Measurements from ENCODE around the gene MARCHF9. TPM values are rescaled to one million over a fixed set of nuclear protein-coding genes. Genes with fewer than 3 reads are reported as not detected.
A peak's percentile ranks its signal among the peaks of the same experiment; 100 is the strongest.

The MARCHF9 gene
- total RNA-seq, 4 donors from 2014 or later: 4.2 to 19.8 (median 10.4) TPM

DNA sequence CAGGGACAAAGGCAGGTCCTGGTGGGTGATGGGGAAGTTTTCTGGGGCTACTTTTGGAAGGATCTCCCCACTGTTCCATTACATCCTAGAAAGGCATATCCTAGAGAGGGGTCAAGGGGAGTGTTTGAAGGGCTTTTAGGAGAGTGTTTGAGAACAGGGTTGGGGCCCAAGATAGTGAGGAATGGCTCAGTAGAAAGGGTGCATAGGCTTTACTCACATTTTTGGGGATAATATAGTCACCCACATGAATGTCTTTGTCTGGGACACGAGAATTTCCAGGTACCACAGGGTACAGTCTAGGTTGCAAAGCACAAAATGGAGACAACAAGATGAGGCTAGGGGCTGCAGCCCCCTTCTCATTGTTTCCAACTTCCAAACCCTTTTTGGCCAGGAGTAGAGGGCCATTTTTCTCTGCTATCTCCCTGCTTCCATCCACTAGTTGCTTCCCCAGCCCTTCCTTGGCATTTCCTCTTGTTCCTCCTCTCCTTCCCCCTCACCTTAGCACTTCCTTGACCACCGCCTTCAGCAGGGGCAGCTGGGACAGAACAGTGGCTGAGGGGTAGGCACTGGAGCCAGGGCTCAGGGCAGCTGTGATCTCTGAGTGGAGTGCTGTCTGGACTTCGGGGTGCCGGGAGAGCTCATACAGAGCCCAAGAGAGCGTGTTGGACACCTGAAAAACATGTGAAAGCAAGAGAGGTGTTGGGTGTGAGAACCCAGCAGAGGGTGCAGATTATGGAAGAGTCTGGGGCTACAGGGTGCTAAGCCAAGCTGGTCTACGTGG is 9.2 kb downstream of the MARCHF9 start:
- Histone ChIP-seq H3K27me3 (peaks cover 2 to 49% of the 10 kb centered on the region in 2 donors), H3K4me3 (no peak overlapping the region), H3K27ac (no peak overlapping the region), H3K9me3 (no peaks in the 10 kb centered on the region), H3K36me3 (peaks cover 0 to 21% (median 0%) of the 10 kb centered on the region in 3 donors), H3K4me1 (peaks cover 0 to 30% (median 26%) of the 10 kb centered on the region in 4 donors)
- 70 to 79% methylated on average over 6 of the region's 6 CpGs for WGBS, 2 donors
- TF ChIP-seq POLR2A (IDR thresholded peaks at IDR 0.05) (no peak), EP300 (IDR thresholded peaks at IDR 0.05) (no peak)
- TF ChIP-seq, protein P1, sequence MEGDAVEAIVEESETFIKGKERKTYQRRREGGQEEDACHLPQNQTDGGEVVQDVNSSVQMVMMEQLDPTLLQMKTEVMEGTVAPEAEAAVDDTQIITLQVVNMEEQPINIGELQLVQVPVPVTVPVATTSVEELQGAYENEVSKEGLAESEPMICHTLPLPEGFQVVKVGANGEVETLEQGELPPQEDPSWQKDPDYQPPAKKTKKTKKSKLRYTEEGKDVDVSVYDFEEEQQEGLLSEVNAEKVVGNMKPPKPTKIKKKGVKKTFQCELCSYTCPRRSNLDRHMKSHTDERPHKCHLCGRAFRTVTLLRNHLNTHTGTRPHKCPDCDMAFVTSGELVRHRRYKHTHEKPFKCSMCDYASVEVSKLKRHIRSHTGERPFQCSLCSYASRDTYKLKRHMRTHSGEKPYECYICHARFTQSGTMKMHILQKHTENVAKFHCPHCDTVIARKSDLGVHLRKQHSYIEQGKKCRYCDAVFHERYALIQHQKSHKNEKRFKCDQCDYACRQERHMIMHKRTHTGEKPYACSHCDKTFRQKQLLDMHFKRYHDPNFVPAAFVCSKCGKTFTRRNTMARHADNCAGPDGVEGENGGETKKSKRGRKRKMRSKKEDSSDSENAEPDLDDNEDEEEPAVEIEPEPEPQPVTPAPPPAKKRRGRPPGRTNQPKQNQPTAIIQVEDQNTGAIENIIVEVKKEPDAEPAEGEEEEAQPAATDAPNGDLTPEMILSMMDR (IDR thresholded peaks at IDR 0.05): no peak
- no peak for DNase-seq (ENCODE audit: low spot score in 2 of 2)

DNA sequence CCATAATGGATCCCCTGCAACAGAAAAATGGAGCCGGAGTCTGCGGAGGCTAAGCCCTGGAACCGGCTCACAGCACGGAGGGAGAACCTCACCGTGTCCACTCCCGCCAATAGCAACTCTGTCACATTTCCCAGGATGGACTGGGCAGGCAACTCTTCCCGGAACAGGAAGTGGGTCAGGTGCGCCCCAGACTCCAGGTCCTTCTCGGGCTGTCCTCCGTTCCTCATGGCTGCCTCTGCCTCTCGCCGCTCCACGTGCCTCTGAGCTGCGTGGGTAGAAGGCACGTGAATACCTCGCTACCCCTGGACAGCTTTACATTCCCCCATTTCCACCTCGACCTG is 9.7 kb downstream of the MARCHF9 start:
- peaks cover 2 to 49% of the 10 kb centered on the region in 2 donors for H3K27me3 ChIP-seq
- TF ChIP-seq EP300 (IDR thresholded peaks at IDR 0.05) (no peak), POLR2A (IDR thresholded peaks at IDR 0.05) (no peak)
- TF ChIP-seq, protein P1 (IDR thresholded peaks at IDR 0.05): no peak
- no peak for DNase-seq (ENCODE audit: low spot score in 2 of 2)
- no peak overlapping the region for H3K27ac ChIP-seq
- H3K9me3 ChIP-seq: no peaks in the 10 kb centered on the region
- 24 to 37% methylated on average over 12 to 16 of the region's 17 CpGs for WGBS, 2 donors
- peaks cover 0 to 30% (median 26%) of the 10 kb centered on the region in 4 donors for H3K4me1 ChIP-seq
- peaks cover 0 to 24% (median 0%) of the 10 kb centered on the region in 3 donors for H3K36me3 ChIP-seq
- peak overlapping the region; percentile 9 to 46 (median 38) for H3K4me3 ChIP-seq

DNA sequence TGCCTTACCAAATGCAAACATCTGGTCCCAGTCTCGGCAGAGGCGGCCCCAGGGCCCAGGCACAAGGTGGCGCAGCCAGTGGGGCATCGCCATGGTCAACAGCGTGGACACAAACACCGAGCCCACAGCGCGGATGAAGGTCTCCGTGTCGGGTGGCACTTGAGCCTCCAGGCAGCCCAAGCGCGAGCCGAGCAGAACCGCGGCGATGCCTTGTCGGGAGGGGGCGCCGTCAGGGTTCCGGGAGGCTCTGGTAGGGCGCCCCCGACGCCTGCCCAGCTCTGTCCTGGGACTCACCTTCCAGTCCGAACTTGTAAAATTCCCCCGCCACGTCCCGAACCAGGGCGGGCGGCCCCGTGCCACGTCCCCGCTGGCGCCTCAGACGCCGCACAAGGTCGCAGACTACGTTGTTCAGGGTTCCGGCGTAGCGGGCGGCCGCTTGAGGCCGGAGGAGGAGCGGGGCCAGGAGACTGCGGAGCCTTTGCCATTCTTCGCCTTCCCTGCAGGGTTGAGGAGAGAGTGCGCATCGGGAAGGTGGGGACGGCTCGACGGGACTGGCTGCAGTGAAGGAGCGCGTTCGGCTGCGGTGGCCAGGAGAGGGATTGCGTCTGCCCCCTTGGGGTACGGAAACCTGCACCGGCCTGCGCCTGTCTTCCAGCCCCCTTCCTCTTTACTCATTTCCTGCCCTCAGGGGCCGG is 10.2 kb downstream of the MARCHF9 start:
- DNase-seq (ENCODE audit: low spot score in 2 of 2): no peak
- Histone ChIP-seq H3K36me3 (peaks cover 0 to 29% (median 0%) of the 10 kb centered on the region in 3 donors), H3K4me3 (peak overlapping the region; percentile 9 to 46 (median 38)), H3K4me1 (peaks cover 0 to 30% (median 26%) of the 10 kb centered on the region in 4 donors), H3K27ac (no peak overlapping the region), H3K27me3 (peaks cover 2 to 49% of the 10 kb centered on the region in 2 donors), H3K9me3 (no peaks in the 10 kb centered on the region)
- WGBS, 2 donors: 0 to 3% methylated on average over 30 to 38 of the region's 60 CpGs
- TF ChIP-seq POLR2A (IDR thresholded peaks at IDR 0.05) (no peak), EP300 (IDR thresholded peaks at IDR 0.05) (no peak)
- TF ChIP-seq, protein P1 (IDR thresholded peaks at IDR 0.05): peak in 1 of 5 experiments; percentile 11

DNA sequence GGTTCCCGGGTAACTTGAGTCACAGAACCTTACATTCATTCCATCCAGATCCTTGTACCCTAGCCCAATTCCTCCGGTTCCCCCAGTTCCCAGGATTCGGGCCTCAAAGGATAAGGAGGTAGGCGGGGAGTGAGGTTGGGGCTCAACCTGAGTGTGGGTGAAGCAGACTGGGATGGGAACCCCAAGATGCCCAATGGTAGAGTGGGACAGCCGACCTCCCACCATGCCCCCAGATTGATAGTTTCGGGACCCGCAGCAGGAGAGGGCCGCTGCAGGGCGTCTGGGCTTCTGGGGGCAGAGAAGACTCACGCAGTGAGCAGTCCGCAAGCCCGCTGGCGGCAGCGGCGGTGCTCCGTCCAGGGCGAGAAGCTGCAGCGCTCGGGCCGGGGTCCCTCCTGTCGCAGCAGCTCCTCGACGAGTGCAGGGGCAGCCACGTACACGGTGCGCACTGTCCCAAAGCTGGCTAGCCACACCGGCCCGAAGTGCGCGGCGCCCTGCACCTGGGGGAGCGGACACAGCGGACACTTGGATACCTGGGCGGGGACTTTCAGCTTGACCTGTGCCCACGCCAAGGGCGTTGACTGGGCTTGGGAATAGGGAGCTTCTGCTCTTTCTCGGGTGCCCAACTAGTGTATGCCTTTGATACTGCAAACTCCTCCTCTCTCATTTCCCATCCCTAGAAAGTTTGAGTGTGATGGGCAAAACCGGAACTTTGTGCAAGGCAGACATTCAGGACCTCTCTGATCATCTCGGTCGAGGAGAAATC is 11.0 kb downstream of the MARCHF9 start:
- Histone ChIP-seq H3K27me3 (peaks cover 2 to 49% of the 10 kb centered on the region in 2 donors), H3K9me3 (no peaks in the 10 kb centered on the region), H3K36me3 (peaks cover 0 to 34% (median 0%) of the 10 kb centered on the region in 3 donors), H3K4me3 (peak overlapping the region in 3 of 4 donors; percentile 5 to 46 (median 41)), H3K27ac (no peak overlapping the region), H3K4me1 (peaks cover 0 to 34% (median 27%) of the 10 kb centered on the region in 4 donors)
- TF ChIP-seq EP300 (IDR thresholded peaks at IDR 0.05) (no peak), POLR2A (IDR thresholded peaks at IDR 0.05) (no peak)
- TF ChIP-seq, protein P1 (IDR thresholded peaks at IDR 0.05): no peak
- DNase-seq (ENCODE audit: low spot score in 2 of 2): no peak
- 3% methylated on average over 18 to 23 of the region's 40 CpGs for WGBS, 2 donors

All from tibial nerve (tissue), 4 donors.